GM19467 (cell line): ENCODE measurements around the gene TSC22D4.

Source experiments
- ATAC-seq: cut with Tn5 transposase; IDR thresholded peaks from one replicate; pipeline ENCODE4 v1.9.1; 2021; ENCODE audit warnings: mild to moderate bottlenecking, moderate library complexity; ENCODE audit not compliant: unreplicated experiment

TSC22D4 gene

DNA sequence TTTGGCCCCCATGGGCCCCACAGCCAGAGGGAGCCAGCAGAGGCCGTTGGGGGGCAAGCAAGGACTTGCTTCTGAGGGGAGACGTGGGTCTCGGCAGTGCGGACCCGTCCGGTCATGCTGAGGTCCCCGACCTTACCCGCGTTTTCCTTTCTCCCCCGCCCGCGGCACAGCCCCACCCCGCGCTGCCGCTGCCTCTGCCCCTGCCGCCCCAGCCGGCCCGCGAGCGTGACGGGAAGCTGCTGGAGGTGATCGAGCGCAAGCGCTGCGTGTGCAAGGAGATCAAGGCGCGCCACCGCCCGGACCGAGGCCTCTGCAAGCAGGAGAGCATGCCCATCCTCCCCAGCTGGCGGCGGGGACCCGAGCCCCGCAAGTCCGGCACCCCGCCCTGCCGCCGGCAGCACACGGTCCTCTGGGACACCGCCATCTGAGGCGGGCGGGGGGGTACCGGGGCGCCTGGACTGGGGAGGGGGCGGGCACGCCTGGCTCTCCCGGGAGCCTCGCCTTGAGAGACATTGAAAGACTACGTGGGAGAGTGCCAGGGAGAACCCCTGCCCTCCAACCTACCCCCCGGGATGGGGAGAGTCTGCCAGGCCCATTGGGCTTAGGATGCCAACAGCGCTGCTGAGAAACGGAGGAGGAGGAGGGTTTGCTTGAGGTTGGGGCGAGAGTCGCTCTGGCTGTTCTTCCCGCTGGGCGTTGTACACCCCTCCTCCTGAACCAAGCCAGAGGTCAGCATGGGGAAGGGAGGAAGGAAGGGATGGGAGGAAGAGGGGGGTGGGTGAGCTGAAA, 14.7 kb upstream of the TSC22D4 start:
- ATAC-seq, result no peak

DNA sequence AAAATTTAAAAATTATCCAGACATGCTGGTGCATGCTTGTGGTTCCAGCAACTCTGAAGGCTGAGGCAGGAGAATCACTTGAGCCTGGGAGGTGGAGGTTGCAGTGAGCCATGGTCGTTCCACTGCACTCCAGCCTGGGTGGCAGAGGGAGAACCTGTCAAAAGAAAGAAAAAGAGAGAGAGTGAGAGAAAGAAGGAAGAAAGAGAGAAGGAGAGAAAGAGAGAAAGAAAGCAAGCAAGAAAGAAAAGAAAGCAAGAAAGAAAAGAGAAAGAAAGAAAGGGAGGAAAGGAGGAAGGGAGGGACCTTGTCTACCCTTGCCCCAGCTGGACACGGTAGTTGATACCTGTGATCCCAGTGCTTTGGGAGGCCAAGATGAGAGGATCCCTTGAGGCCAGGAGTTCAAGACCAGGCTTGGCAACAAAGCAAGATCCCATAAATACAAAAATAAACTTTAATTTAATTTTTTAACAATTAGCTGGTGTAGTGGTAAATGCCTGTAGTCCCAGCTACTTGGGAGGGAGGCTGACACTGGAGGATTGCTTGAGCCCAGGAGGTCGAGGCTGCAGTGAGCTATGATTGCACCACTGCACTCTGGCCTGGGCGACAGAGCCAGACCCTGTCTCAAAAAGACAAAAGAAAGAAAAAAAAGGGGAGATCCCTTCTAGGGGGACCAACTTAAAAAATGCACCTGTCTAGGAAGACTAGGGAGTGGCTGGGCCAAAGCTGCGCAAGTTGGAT, 13.9 kb upstream of the TSC22D4 start:
- no peak for ATAC-seq

DNA sequence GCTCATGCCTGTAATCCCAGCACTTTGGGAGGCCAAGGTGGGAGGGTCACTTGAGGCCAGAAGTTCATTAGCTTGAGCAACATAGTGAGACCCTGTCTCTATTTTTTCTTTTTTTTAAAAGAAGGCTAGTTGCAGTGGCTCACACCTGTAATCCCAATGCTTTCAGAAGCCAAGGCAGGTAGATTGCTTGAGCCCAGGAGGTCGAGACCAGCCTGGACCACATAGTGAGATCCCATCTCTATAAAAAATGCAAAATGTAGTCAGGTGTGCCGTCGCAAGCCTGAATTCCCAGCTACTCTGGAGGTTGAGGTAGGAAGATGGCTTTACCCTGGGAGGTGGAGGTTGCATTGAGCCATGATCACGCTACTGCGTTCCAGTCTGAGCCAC, 12.2 kb upstream of the TSC22D4 start:
- no peak for ATAC-seq

DNA sequence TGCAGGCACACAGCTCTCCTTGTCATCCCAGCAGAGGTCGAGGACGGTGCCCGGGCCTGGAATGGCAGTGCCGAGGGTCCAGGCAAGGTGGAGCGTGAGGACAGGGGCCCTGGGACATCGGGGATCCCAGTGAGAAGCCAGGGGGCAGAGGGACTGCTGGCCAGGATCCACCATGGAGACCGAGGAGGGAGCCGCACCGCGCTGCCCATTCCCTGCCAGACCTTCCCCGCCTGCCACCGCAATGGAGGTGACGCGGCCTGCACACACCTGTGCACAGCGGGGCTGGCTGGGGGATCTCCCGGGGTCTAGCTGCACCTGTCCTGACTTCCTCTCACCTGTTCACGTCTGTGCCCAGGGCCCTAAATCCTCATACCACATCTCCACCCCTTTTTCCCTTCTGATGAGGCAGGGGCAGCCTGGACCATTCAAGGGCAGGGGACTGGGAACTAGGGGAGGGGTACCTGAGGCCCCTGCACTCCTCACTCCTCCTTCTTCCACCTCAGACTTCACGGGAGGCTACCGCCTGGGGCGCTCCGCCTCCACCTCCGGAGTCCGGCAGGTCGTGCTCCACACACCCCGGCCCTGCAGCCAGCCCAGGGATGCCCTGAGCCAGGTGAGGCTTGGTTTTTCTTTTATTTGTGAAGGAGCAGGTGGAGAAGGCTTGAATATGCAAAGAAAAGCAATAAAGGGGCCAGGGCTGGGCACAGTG, 11.6 kb upstream of the TSC22D4 start:
- ATAC-seq, result no peak

DNA sequence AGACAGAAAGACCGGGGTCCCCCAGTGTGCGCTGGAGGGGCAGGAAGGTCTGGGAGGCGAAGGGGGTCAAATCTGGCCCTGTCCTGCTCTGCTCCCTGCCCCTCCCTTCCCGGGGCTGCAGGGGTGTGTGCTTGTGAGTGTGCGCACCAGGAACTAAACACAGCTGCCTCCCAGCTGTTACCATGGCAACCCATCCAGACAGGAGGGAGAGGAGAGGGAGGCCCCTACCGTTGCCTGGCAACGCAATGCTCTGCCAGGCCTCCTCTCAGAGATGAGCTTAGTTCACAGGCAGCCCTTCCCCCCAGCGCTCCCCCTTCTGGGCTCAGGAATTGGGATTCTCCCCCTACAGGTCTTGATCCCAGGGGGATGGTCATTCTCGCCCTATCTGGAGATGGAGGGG, 10.8 kb upstream of the TSC22D4 start:
- no peak for ATAC-seq

DNA sequence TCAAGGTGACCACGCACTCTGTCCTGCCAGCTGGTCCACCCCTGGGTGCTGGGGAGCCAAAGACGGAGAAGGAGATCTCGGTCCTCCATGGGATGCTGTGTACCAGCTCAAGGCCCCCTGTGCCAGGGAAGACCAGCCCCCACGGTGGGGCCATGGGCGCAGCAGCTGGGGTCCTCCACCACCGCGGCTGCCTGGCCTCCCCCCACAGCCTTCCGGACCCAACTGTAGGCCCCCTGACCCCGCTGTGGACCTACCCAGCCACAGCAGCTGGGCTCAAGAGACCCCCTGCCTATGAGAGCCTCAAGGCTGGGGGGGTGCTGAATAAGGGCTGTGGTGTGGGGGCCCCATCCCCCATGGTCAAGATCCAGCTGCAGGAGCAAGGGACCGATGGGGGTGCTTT, 10.1 kb upstream of the TSC22D4 start:
- ATAC-seq, result no peak

DNA sequence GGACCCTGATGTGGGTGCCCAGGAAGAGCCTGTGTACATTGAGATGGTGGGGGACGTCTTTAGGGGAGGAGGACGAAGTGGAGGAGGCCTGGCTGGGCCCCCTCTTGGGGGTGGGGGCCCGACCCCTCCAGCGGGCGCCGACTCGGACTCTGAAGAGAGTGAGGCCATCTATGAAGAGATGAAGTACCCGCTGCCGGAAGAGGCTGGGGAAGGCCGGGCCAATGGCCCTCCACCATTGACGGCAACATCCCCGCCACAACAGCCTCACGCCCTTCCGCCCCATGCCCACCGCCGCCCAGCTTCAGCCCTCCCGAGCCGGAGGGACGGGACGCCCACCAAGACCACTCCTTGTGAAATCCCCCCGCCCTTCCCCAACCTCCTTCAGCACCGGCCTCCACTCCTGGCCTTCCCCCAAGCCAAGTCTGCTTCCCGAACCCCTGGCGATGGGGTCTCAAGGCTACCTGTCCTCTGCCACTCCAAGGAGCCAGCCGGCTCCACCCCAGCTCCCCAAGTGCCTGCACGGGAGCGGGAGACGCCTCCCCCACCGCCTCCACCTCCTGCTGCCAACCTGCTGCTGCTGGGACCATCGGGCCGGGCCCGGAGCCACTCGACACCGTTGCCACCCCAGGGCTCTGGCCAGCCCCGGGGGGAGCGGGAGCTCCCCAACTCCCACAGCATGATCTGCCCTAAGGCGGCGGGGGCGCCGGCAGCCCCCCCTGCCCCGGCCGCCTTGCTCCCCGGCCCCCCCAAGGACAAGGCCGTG, 9.5 kb upstream of the TSC22D4 start:
- ATAC-seq, result no peak

DNA sequence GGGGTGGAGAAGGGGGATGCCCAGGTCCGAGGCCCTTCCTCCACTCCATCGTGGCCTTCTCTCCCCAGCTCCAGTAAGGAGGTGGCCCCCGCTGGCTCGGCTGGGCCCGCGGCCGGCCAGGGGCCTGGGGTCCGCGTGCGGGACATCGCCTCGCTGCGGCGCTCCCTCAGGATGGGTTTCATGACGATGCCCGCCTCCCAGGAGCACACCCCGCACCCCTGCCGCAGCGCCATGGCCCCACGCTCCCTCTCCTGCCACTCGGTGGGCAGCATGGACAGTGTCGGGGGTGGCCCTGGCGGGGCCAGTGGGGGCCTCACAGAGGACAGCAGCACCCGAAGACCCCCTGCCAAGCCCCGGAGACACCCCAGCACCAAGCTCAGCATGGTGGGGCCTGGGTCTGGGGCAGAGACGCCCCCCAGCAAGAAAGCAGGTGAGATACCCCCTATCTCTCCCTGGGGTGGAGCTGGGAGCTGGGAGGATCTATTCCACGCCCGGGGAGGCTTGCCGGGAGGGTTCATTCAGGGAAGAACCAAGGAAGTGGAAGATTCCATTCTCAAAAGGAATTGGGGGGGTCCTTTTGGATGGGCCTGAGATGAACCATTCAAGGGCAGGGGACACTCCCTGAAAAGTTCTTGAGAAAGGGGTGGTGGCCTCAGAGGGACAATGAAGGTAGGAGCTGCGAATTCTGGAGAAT, 7.9 kb upstream of the TSC22D4 start:
- ATAC-seq, result no peak

DNA sequence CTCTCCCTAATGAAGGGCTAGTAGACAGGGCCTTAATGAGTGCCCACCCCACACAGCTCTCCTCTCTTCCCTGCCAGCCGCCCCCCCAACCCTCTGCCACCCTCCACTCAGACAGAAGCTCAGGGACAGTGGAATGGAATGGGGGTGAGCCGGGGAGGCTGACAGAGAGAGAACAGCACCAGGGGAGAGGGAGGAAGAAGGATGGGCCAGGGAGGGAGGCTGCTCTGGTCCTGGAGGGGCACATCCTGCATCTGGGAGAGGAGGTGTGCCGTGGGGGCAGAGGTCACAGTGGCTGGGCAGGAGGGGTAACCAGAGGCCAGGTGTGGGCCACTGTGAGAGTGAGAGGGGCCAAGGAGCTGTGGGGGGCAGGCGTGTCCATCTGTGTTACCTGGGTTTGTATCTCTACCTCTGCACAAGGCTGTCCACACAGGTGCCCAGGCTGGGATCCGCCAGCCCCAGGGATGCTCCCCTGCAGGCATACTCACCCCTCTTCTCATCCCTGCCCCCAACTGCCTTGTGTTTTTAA, 7.2 kb upstream of the TSC22D4 start:
- no peak for ATAC-seq

DNA sequence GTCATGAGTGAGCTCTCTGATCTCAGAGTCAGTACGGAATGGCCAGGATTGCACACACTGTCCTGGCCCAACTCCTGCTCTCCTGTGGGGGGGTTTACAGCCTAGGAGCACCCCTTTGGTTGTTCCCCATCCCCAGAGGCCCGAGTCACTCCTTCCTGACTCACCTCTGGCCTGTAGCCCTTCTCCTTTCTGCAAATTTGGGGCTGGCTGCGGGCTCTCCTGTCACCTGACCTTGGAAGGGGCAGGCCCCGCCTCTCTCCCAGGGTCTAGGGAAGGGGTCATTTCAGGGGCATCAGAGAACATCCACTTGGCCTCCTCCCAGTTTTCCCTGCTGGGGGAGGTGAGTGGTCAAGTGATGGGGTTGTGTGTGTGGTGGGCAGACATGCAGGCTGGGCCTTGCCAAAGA, 6.5 kb upstream of the TSC22D4 start:
- no peak for ATAC-seq

DNA sequence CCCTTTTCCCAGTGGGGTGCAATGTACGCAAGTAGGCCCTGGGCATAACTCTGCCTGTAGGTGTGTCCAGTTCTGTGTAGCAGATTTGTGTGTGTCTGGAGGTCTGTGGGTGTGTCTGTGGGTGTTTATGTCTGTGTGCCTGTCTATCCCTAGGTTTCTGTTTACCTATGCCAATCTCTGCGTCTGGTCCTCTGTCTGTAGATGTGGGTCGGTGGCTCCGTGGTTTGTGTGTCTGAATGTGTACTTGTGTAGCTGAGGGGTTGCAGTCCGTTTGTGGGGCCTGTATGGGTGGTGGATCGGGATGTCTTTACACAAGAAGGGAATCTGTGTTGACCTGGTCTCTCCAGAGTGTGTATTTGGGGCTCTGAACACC, 5.6 kb upstream of the TSC22D4 start:
- ATAC-seq, result no peak

DNA sequence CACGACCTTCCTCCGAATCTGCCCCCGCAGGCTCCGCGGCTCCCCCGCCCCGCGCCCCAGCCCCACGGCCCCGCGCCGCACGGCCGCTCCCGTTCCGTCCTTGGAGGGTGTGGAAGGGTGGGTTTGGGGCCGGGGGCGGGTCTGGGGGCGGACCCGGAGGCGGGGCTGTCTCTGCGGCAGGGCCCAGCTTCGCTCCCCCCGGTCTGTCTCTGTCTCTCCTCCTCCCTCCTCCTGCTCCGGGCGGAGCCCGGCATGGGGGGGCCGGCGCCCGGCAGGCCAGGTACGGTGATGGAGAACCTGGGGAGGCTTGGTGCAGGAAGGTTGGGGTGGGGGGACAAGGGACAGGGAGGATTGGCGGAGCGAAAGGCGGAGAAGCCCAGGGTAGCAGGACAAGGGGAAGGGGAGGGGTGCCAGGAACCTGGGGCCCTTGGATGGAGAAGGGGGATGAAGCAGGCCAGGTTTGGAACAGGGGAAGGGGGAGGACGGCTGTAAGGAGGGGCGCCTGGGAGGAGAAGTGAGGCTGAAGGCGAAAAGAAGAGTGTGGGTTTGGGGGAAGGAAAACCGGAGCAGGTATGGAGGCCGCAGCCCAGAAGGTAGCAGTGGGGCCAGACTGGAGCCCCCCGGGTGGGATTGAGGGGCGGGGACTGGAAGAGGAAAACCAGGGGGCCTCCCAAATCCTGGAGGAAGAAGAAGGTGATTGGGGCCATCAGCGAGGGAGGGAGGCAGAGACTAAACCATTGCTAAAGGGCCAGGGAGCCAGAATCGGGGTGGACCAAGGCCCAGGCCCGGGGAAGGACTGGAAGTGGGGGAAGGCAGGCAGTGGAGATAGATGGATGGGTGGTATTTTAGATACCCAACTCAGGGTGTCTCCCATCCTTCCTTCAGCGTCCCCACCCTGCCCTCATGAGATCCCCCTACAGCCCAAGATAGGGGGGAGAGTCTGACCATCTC, 5.0 kb upstream of the TSC22D4 start, which contains the start of gene NYAP1:
NYAP1 (plus strand) TSS at position 206 of the 951 bp plus-strand sequence. CDS start 1,385 bp downstream, outside the sequence.
- ATAC-seq, result peak; percentile 8

DNA sequence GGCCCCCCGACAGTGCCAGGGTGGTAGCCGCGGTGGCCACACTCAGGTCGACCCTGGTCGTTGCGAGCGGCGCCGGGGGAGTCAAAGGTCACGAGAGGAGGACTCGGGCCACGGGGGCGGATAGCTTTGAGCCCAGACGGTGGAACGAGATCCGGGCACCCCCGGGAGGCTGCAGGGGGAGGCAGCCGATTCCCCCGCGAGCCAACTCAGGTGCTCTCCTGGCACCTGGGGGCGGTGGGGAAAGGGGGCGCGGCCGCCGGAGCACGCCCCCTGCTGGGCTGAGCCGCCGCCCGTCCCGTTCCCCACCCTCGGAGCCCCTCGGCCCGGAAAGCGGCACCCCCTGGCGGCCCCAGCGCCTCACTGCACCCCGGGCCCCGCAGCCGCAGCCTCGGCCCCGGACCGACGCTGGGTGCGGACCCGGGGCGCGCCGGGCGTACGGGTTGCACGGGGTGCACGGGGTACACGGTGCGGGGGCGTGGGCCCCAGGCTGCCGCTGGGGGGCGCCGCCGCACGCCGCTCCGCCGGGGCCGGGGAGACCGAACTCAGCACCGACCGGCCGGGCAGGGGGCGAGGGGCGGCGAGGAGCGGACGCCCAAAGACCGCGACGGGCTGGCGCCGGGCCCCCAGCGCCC, 4.2 kb upstream of the TSC22D4 start:
- peak; percentile 44 for ATAC-seq

DNA sequence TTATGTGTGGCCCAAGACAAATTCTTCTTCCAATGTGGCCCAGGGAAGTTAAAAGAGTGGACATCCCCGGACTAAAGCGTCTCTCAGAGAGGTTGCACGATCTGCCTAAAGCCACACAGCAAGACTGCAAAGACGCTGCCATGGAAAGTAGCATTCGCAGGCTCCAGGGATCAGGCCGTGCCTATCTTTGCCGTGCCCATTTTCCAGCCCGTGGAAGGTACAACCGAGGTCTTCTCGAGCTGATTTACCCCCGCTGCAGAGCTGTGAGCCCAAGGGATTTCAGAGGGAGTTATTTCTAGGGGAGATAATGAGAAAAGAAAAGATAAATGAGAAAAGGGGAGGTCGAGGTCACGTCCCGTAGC, 3.7 kb upstream of the TSC22D4 start:
- ATAC-seq, result no peak

DNA sequence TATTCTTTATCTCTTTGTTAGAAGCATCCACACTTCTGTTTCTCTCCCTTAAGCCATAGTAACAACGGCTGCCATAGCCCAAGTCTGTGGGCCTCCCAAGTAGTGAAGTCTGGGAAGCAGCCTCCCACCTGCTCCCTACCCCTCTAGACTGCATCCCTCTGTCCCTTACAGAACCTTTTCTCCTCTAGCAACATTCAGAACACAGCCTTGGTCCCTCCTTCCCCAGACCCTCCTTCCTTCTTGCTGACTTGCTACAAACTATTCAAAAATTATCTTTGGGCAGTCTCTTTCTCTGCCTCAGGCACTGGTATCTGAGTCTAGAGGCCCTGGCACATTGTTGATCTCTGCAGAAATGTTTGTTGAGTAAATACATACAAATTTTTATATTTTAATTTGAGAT, 2.5 kb upstream of the TSC22D4 start:
- no peak for ATAC-seq

DNA sequence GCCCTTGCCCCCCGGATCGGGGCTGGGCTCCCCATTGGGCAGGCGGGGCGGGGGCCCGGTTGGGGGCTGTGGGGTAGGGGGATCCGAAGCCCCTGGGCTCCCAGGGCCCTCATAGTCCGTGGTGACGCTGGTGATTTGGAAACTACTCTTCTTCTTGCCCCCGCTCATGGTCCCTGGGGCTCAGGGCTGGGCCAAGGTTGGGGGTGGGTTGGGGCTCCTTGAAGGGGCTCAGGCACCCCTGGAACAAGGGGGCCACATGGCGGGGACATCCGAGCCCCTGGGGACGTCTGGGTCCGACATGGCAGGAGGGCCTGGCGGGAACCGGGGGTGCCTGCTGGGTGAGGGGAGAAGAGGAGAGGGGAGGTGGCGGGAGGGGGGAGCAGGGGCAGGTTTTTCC, 1.1 kb downstream of the TSC22D4 start:
- ATAC-seq, result no peak

DNA sequence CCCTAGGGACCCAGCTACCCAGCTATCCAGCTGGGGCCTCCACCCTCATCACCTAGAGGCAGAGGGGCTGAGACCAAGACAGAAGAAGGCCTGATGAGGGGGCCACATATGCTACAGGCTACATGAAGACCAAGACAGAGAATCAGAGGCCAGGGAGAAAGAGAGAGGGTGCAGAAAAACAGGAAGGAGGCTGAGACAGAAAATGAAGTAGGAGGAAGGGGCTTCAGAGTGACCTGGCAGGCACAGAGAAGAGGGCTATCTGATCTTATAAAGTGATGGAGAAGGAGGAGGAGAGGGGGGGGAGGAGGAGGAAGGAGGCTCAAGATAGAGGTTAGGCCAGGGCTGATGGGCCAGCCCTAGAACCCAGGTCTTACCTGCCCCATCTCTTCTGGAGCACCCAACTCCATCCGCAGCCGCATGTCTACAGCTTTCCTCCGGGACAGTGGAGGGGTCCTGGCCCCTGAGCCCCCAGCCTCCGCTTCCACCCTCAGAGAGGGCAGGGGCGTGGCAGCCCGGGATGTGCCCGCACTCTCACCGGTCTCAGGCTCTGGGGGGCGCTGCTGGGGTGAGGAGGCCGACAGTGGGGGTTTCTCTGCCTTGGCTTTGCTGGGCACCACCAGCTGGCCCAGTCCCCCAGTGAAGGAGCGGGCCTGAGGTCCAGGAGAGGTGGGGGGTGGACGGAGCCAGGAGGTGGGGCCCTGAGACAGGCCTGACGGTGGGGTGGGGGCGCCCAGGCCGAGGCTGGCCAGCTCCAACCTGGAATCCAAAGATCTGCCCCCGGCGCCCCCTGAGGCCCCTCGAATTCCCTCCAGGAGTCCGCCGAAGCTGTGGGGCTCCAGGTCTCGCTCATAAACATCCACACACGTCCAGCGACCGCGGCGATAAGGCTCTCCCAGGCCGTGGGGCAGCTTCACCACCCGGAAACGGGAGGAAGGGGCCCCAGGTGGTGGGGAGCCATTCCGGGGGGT, 1.8 kb downstream of the TSC22D4 start:
- ATAC-seq, result no peak
